Liver (tissue), 9 donors: ENCODE results near the gene OR10A4. TPM values are rescaled to one million over a fixed set of nuclear protein-coding genes. Genes with fewer than 3 reads are reported as not detected.

ENCODE experiments used
- DNase-seq: peaks from one replicate; pipeline ENCODE4 v3.0.0-alpha.2; 2017; ENCODE audit warnings: low spot score
- H3K27ac ChIP-seq, 2 donors: one replicate each; pipeline ENCODE4 v1.7.0; 2013; ENCODE audit warnings: inconsistent platforms in 2 of 2, low read length in 2 of 2, control low read depth in 1 of 2, low read depth in 1 of 2, mild to moderate bottlenecking in 1 of 2
- H3K27me3 ChIP-seq, 4 donors: one replicate each; pipeline versions ENCODE4 v1.6.1 to v1.7.0; 2013; ENCODE audit warnings: low read length in 3 of 4, inconsistent platforms in 1 of 4, mild to moderate bottlenecking in 1 of 4, moderate library complexity in 1 of 4; ENCODE audit not compliant: control insufficient read depth in 4 of 4, insufficient read depth in 4 of 4
- H3K36me3 ChIP-seq, 4 donors: one replicate each; pipeline versions ENCODE4 v1.6.1 to v1.7.0; 2013; ENCODE audit warnings: low read length in 3 of 4, mild to moderate bottlenecking in 3 of 4, low read depth in 1 of 4, moderate library complexity in 1 of 4; ENCODE audit not compliant: control insufficient read depth in 4 of 4, insufficient read depth in 3 of 4
- H3K4me1 ChIP-seq, 4 donors: one replicate each; pipeline versions ENCODE4 v1.6.1 to v1.7.0; 2013; ENCODE audit warnings: low read length in 3 of 4, mild to moderate bottlenecking in 3 of 4, moderate library complexity in 1 of 4; ENCODE audit not compliant: control insufficient read depth in 4 of 4, insufficient read depth in 4 of 4
- H3K4me3 ChIP-seq, 3 donors: one replicate each; pipeline versions ENCODE4 v1.6.1 to v1.7.0; 2013; ENCODE audit warnings: low read length in 3 of 3, control low read depth in 1 of 3, low read depth in 1 of 3, mild to moderate bottlenecking in 1 of 3
- H3K9ac ChIP-seq, 2 donors: one replicate each; pipeline ENCODE4 v1.7.0; 2013; ENCODE audit warnings: low read length in 2 of 2, mild to moderate bottlenecking in 2 of 2, moderate library complexity in 2 of 2, control low read depth in 1 of 2, low read depth in 1 of 2
- H3K9me3 ChIP-seq, 4 donors: one replicate each; pipeline versions ENCODE4 v1.6.1 to v1.7.0; 2013; ENCODE audit warnings: low read length in 3 of 4; ENCODE audit not compliant: control insufficient read depth in 4 of 4
- ATF3 ChIP-seq: IDR thresholded peaks from 2 replicates; pipeline ENCODE4 v1.6.1; 2016; ENCODE audit warnings: antibody characterized with exemption
- CTCF ChIP-seq: fragments of 150-350 bp; IDR thresholded peaks from 2 replicates; pipeline ENCODE4 v1.5.1; 2017; ENCODE audit warnings: improper control_type of control experiment, low read depth, low read length; ENCODE audit not compliant: missing input control
- EGR1 ChIP-seq, 2 donors: IDR thresholded peaks; 2 replicates each; pipeline ENCODE4 v1.6.1; 2016 to 2018; ENCODE audit warnings: antibody characterized with exemption in 2 of 2, low read depth in 2 of 2
- FOXA1 ChIP-seq: IDR thresholded peaks from 2 replicates; pipeline ENCODE4 v1.6.1; 2016; ENCODE audit warnings: antibody characterized with exemption
- FOXA2 ChIP-seq: IDR thresholded peaks from 2 replicates; pipeline ENCODE4 v1.6.1; 2016; ENCODE audit warnings: antibody characterized with exemption
- GABPA ChIP-seq, 2 donors: IDR thresholded peaks in 1 of 2; conservative IDR thresholded peaks in 1 of 2; 2 replicates each; pipeline ENCODE4 v1.6.1; 2016; ENCODE audit warnings: antibody characterized with exemption in 2 of 2, mild to moderate bottlenecking in 1 of 2, moderate library complexity in 1 of 2
- HNF4A ChIP-seq, 2 donors: conservative IDR thresholded peaks; 2 replicates each; pipeline ENCODE4 v1.6.1; 2016; ENCODE audit warnings: antibody characterized with exemption in 2 of 2, mild to moderate bottlenecking in 2 of 2
- HNF4G ChIP-seq: IDR thresholded peaks from 2 replicates; pipeline ENCODE4 v1.6.1; 2016; ENCODE audit warnings: antibody characterized with exemption
- JUND ChIP-seq, 2 donors: IDR thresholded peaks; 2 replicates each; pipeline ENCODE4 v1.6.1; 2016; ENCODE audit warnings: antibody characterized with exemption in 2 of 2
- MAX ChIP-seq: IDR thresholded peaks from 2 replicates; pipeline ENCODE4 v1.6.1; 2016; ENCODE audit warnings: antibody characterized with exemption
- NR2F2 ChIP-seq: IDR thresholded peaks from 2 replicates; pipeline ENCODE4 v1.6.1; 2016; ENCODE audit warnings: antibody characterized with exemption
- RAD21 ChIP-seq, 2 donors: IDR thresholded peaks; 2 replicates each; pipeline ENCODE4 v1.6.1; 2016; ENCODE audit warnings: antibody characterized with exemption in 2 of 2, mild to moderate bottlenecking in 2 of 2
- RXRA ChIP-seq, 2 donors: IDR thresholded peaks; 2 replicates each; pipeline ENCODE4 v1.6.1; 2017 to 2018; ENCODE audit warnings: antibody characterized with exemption in 2 of 2, mild to moderate bottlenecking in 1 of 2
- TAF1 ChIP-seq: conservative IDR thresholded peaks from 2 replicates; pipeline ENCODE4 v1.6.1; 2016; ENCODE audit warnings: antibody characterized with exemption, mild to moderate bottlenecking
- YY1 ChIP-seq: IDR thresholded peaks from 2 replicates; pipeline ENCODE4 v1.6.1; 2016; ENCODE audit warnings: antibody characterized with exemption, mild to moderate bottlenecking
- WGBS: extraction: QIAGEN DNeasy Blood & Tissue Kit; methylation state at CpG from one replicate; pipeline ENCODE4 v1.1.7; 2013; 5-methylcytosine and 5-hydroxymethylcytosine counted together
- polyA plus RNA-seq, 2 donors: library from polyadenylated mRNA; stranded (reverse) in 1 of 2; unstranded in 1 of 2; fragments of 200-250 nt in 1 of 2; fragments of >200 nt in 1 of 2; fragmentation: Nextera tagmentation in 1 of 2; extraction: Ambion mirVana in 1 of 2; gene quantifications; one replicate each; pipeline versions ENCODE4 v1.2.1 to v1.2.3, GENCODE V29; 2013 to 2015
- total RNA-seq, 2 donors: library from RNA; depleted of rRNA; stranded (reverse); fragments of >200 nt; gene quantifications; one replicate each; pipeline ENCODE4 v1.2.3, GENCODE V29; 2014
- TF ChIP-seq, protein P1 (sequence below): IDR thresholded peaks from 2 replicates; pipeline ENCODE4 v1.6.1; 2016; ENCODE audit warnings: antibody characterized with exemption, mild to moderate bottlenecking
- TF ChIP-seq, protein P2 (sequence below): IDR thresholded peaks from 2 replicates; pipeline ENCODE4 v1.6.1; 2016; ENCODE audit warnings: antibody characterized with exemption
- donor health status: healthy.
- donor health status: healthy.
- donor health status: healthy.
- donor health status: healthy.
- donor health status: healthy.

OR10A4 gene
- total and polyA plus RNA-seq, 4 donors, result not detected

DNA sequence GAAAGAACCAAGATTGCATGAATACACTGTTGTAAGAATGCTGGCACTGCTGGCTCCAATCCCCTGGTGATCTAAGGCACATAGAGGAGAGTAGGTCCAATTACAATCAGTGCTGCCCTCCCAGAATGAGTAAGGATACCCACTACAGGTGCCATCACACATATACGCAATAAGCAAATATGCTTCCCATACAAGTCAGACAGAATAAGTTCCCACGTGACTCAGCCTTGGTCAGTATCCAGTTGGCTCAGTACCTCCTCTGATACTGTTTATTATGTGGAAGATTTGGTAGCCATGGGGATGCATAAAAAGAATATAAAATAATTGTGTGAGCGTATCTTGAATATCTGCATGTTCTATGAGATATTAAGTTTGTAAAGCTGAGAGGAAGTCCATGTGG is 35.5 kb downstream of the OR10A4 start:
- H3K4me1 ChIP-seq, result no peaks in the 10 kb centered on the region
- H3K27ac ChIP-seq, result no peak overlapping the region
- no peaks in the 10 kb centered on the region for H3K36me3 ChIP-seq
- TF ChIP-seq EGR1 (IDR thresholded peaks at IDR 0.05; ENCODE audit: low read depth in 2 of 2) (no peak), NR2F2 (no peak), JUND (IDR thresholded peaks at IDR 0.05) (no peak), CTCF (no peak), MAX (no peak), ATF3 (no peak), RAD21 (IDR thresholded peaks at IDR 0.05) (no peak), YY1 (no peak), GABPA (IDR thresholded peaks at IDR 0.05 in 1 of 2, conservative IDR thresholded peaks at IDR 0.05 in 1 of 2) (no peak), HNF4A (conservative IDR thresholded peaks at IDR 0.05) (no peak), RXRA (IDR thresholded peaks at IDR 0.05) (no peak), FOXA2 (no peak), FOXA1 (no peak), HNF4G (no peak)
- TF ChIP-seq, protein P1, sequence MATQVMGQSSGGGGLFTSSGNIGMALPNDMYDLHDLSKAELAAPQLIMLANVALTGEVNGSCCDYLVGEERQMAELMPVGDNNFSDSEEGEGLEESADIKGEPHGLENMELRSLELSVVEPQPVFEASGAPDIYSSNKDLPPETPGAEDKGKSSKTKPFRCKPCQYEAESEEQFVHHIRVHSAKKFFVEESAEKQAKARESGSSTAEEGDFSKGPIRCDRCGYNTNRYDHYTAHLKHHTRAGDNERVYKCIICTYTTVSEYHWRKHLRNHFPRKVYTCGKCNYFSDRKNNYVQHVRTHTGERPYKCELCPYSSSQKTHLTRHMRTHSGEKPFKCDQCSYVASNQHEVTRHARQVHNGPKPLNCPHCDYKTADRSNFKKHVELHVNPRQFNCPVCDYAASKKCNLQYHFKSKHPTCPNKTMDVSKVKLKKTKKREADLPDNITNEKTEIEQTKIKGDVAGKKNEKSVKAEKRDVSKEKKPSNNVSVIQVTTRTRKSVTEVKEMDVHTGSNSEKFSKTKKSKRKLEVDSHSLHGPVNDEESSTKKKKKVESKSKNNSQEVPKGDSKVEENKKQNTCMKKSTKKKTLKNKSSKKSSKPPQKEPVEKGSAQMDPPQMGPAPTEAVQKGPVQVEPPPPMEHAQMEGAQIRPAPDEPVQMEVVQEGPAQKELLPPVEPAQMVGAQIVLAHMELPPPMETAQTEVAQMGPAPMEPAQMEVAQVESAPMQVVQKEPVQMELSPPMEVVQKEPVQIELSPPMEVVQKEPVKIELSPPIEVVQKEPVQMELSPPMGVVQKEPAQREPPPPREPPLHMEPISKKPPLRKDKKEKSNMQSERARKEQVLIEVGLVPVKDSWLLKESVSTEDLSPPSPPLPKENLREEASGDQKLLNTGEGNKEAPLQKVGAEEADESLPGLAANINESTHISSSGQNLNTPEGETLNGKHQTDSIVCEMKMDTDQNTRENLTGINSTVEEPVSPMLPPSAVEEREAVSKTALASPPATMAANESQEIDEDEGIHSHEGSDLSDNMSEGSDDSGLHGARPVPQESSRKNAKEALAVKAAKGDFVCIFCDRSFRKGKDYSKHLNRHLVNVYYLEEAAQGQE, result no peak
- TF ChIP-seq, protein P2, sequence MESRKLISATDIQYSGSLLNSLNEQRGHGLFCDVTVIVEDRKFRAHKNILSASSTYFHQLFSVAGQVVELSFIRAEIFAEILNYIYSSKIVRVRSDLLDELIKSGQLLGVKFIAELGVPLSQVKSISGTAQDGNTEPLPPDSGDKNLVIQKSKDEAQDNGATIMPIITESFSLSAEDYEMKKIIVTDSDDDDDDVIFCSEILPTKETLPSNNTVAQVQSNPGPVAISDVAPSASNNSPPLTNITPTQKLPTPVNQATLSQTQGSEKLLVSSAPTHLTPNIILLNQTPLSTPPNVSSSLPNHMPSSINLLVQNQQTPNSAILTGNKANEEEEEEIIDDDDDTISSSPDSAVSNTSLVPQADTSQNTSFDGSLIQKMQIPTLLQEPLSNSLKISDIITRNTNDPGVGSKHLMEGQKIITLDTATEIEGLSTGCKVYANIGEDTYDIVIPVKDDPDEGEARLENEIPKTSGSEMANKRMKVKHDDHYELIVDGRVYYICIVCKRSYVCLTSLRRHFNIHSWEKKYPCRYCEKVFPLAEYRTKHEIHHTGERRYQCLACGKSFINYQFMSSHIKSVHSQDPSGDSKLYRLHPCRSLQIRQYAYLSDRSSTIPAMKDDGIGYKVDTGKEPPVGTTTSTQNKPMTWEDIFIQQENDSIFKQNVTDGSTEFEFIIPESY, result no peak
- no peak overlapping the region for H3K9ac ChIP-seq
- no peak overlapping the region for H3K4me3 ChIP-seq
- no peaks in the 10 kb centered on the region for H3K27me3 ChIP-seq
- 70% methylated on average over 3 of the region's 3 CpGs for WGBS
- no peak for DNase-seq
- no peaks in the 10 kb centered on the region for H3K9me3 ChIP-seq

GRCh38 chr11:6919698-6920097 is 43.3 kb downstream of the OR10A4 start:
- no peak for DNase-seq
- TF ChIP-seq TAF1 (no peak), RXRA (IDR thresholded peaks at IDR 0.05) (no peak), EGR1 (IDR thresholded peaks at IDR 0.05; ENCODE audit: low read depth in 2 of 2) (no peak), MAX (no peak), ATF3 (no peak), HNF4A (conservative IDR thresholded peaks at IDR 0.05) (no peak), CTCF (no peak), GABPA (IDR thresholded peaks at IDR 0.05 in 1 of 2, conservative IDR thresholded peaks at IDR 0.05 in 1 of 2) (no peak), YY1 (no peak)
- TF ChIP-seq, protein P2, result no peak
- Histone ChIP-seq H3K9ac (no peak overlapping the region), H3K27ac (no peak overlapping the region), H3K36me3 (no peaks in the 10 kb centered on the region), H3K9me3 (peaks cover 0 to 4% (median 2%) of the 10 kb centered on the region in 4 donors), H3K4me3 (no peak overlapping the region), H3K27me3 (peaks cover 0 to 6% (median 0%) of the 10 kb centered on the region in 4 donors), H3K4me1 (no peaks in the 10 kb centered on the region)
- 35% methylated on average over 2 of the region's 2 CpGs for WGBS
